Stimulated activated memory B cell treated with anti-CD40 and anti-IgM and Interleukin-4, amounts not matched to agents 10 μg/mL and 1 μg/mL and 100 μg/mL, for 72 hours (primary cell): ENCODE data around the gene SLC30A4.
"Not testable (repeated sequence)": the region's sequence is repeated elsewhere in the genome, so short reads cannot be mapped to it uniquely, and the experiment has no call there.

ENCODE experiments used
- ATAC-seq: fragments of 150-1000 bp; cut with Tn5 transposase; 2 replicates; pipeline ENCODE4 v1.10.0; 2021
- H3K27ac Mint-ChIP-seq: one replicate; pipeline ENCODE4 v1.8.0; 2022; ENCODE audit warnings: mild to moderate bottlenecking, mixed read lengths
- H3K27me3 Mint-ChIP-seq: one replicate; pipeline ENCODE4 v1.8.0; 2022; ENCODE audit warnings: mixed read lengths
- H3K36me3 Mint-ChIP-seq: one replicate; pipeline ENCODE4 v1.8.0; 2022; ENCODE audit warnings: mixed read lengths
- H3K4me1 Mint-ChIP-seq: one replicate; pipeline ENCODE4 v1.8.0; 2022; ENCODE audit warnings: mixed read lengths
- H3K4me3 Mint-ChIP-seq: one replicate; pipeline ENCODE4 v1.8.0; 2022; ENCODE audit warnings: mild to moderate bottlenecking, moderate library complexity, mixed read lengths
- H3K9me3 Mint-ChIP-seq: one replicate; pipeline ENCODE4 v1.8.0; 2022; ENCODE audit warnings: mixed read lengths

The SLC30A4 gene

GRCh38 chr15:45534821-45535220 lies 12.3 kb upstream of the SLC30A4 start:
- H3K9me3 Mint-ChIP-seq = no peaks in the 10 kb centered on the region
- H3K4me3 Mint-ChIP-seq = no peak overlapping the region
- H3K36me3 Mint-ChIP-seq = no peaks in the 10 kb centered on the region
- no peaks in the 10 kb centered on the region for H3K27me3 Mint-ChIP-seq
- no peak for ATAC-seq
- no peak overlapping the region for H3K27ac Mint-ChIP-seq
- H3K4me1 Mint-ChIP-seq = no peaks in the 10 kb centered on the region

- not testable (repeated sequence) for H3K36me3 Mint-ChIP-seq, H3K27ac Mint-ChIP-seq, H3K9me3 Mint-ChIP-seq, H3K4me3 Mint-ChIP-seq, H3K27me3 Mint-ChIP-seq, ATAC-seq, H3K4me1 Mint-ChIP-seq
Observed at GRCh38 chr15:45532892-45533291, 10.3 kb upstream of the SLC30A4 start.

GRCh38 chr15:45529613-45530012 lies 7.1 kb upstream of the SLC30A4 start:
- Mint-ChIP-seq H3K4me3 (no peak overlapping the region), H3K4me1 (peaks cover 18% of the 10 kb centered on the region), H3K27me3 (no peaks in the 10 kb centered on the region), H3K27ac (no peak overlapping the region), H3K9me3 (peaks cover 3% of the 10 kb centered on the region), H3K36me3 (no peaks in the 10 kb centered on the region)
- ATAC-seq = no peak

- ATAC-seq = no peak
- no peaks in the 10 kb centered on the region for H3K27me3 Mint-ChIP-seq
- no peaks in the 10 kb centered on the region for H3K36me3 Mint-ChIP-seq
- peaks cover 23% of the 10 kb centered on the region for H3K4me1 Mint-ChIP-seq
- H3K27ac Mint-ChIP-seq = peak overlapping the region; percentile 59
- peak overlapping the region; percentile 4 for H3K4me3 Mint-ChIP-seq
- peaks cover 3% of the 10 kb centered on the region for H3K9me3 Mint-ChIP-seq
Observed at GRCh38 chr15:45527086-45527485, 4.5 kb upstream of the SLC30A4 start.

- no peak for ATAC-seq
- peak overlapping the region; percentile 75 for H3K27ac Mint-ChIP-seq
- peaks cover 55% of the 10 kb centered on the region for H3K4me1 Mint-ChIP-seq
- peaks cover 3% of the 10 kb centered on the region for H3K9me3 Mint-ChIP-seq
- H3K27me3 Mint-ChIP-seq = no peaks in the 10 kb centered on the region
- peak overlapping the region; percentile 92 for H3K4me3 Mint-ChIP-seq
- peaks cover 11% of the 10 kb centered on the region for H3K36me3 Mint-ChIP-seq
Observed at GRCh38 chr15:45523166-45523460, 558 bp upstream of the SLC30A4 start.

GRCh38 chr15:45521596-45522327 lies 793 bp downstream of the SLC30A4 start:
- Mint-ChIP-seq H3K27me3 (no peaks in the 10 kb centered on the region), H3K36me3 (peaks cover 16% of the 10 kb centered on the region), H3K4me3 (peak overlapping the region; percentile 92), H3K9me3 (peaks cover 3% of the 10 kb centered on the region), H3K27ac (peak overlapping the region; percentile 91), H3K4me1 (peaks cover 51% of the 10 kb centered on the region)
- ATAC-seq = peak; percentile 2

GRCh38 chr15:45510758-45511280 lies 11.7 kb downstream of the SLC30A4 start:
- Mint-ChIP-seq H3K27me3 (no peaks in the 10 kb centered on the region), H3K9me3 (no peaks in the 10 kb centered on the region), H3K36me3 (peaks cover 28% of the 10 kb centered on the region), H3K27ac (no peak overlapping the region), H3K4me3 (no peak overlapping the region), H3K4me1 (no peaks in the 10 kb centered on the region)
- ATAC-seq = no peak

- H3K4me3 Mint-ChIP-seq = not testable (repeated sequence)
Observed at GRCh38 chr15:45507143-45507542, 15.4 kb downstream of the SLC30A4 start.

GRCh38 chr15:45499426-45499825 lies 23.1 kb downstream of the SLC30A4 start:
- H3K4me3 Mint-ChIP-seq = no peak overlapping the region
- no peaks in the 10 kb centered on the region for H3K27me3 Mint-ChIP-seq
- H3K9me3 Mint-ChIP-seq = no peaks in the 10 kb centered on the region
- no peak overlapping the region for H3K27ac Mint-ChIP-seq
- peaks cover 5% of the 10 kb centered on the region for H3K36me3 Mint-ChIP-seq
- no peaks in the 10 kb centered on the region for H3K4me1 Mint-ChIP-seq
- ATAC-seq = no peak

More at GRCh38 chr15:45507143-45507542, 15.4 kb downstream of the SLC30A4 start:
- ATAC-seq, H3K27ac Mint-ChIP-seq, H3K4me1 Mint-ChIP-seq, H3K27me3 Mint-ChIP-seq, H3K9me3 Mint-ChIP-seq: not testable (repeated sequence)
- H3K36me3 Mint-ChIP-seq = peaks cover 39% of the 10 kb centered on the region

GRCh38 chr15:45498701-45499100 lies 23.9 kb downstream of the SLC30A4 start:
- ATAC-seq = no peak
- no peaks in the 10 kb centered on the region for H3K9me3 Mint-ChIP-seq
- peaks cover 11% of the 10 kb centered on the region for H3K36me3 Mint-ChIP-seq
- no peaks in the 10 kb centered on the region for H3K4me1 Mint-ChIP-seq
- H3K27me3 Mint-ChIP-seq = no peaks in the 10 kb centered on the region
- no peak overlapping the region for H3K27ac Mint-ChIP-seq
- no peak overlapping the region for H3K4me3 Mint-ChIP-seq

GRCh38 chr15:45497261-45497660 lies 25.3 kb downstream of the SLC30A4 start:
- H3K27ac Mint-ChIP-seq = no peak overlapping the region
- H3K27me3 Mint-ChIP-seq = no peaks in the 10 kb centered on the region
- no peak overlapping the region for H3K4me3 Mint-ChIP-seq
- no peaks in the 10 kb centered on the region for H3K9me3 Mint-ChIP-seq
- no peaks in the 10 kb centered on the region for H3K4me1 Mint-ChIP-seq
- peaks cover 6% of the 10 kb centered on the region for H3K36me3 Mint-ChIP-seq
- ATAC-seq = no peak

- Mint-ChIP-seq H3K36me3 (peaks cover 6% of the 10 kb centered on the region), H3K4me3 (no peak overlapping the region), H3K27ac (no peak overlapping the region), H3K4me1 (no peaks in the 10 kb centered on the region), H3K9me3 (no peaks in the 10 kb centered on the region), H3K27me3 (no peaks in the 10 kb centered on the region)
- no peak for ATAC-seq
Observed at GRCh38 chr15:45496658-45497057, 25.9 kb downstream of the SLC30A4 start.

GRCh38 chr15:45495588-45495987 lies 27.0 kb downstream of the SLC30A4 start:
- H3K36me3 Mint-ChIP-seq = peaks cover 6% of the 10 kb centered on the region
- no peak overlapping the region for H3K27ac Mint-ChIP-seq
- no peaks in the 10 kb centered on the region for H3K4me1 Mint-ChIP-seq
- no peaks in the 10 kb centered on the region for H3K9me3 Mint-ChIP-seq
- H3K4me3 Mint-ChIP-seq = no peak overlapping the region
- no peaks in the 10 kb centered on the region for H3K27me3 Mint-ChIP-seq
- ATAC-seq = no peak

GRCh38 chr15:45489690-45490238 lies 32.8 kb downstream of the SLC30A4 start:
- Mint-ChIP-seq H3K9me3 (no peaks in the 10 kb centered on the region), H3K36me3 (peaks cover 23% of the 10 kb centered on the region), H3K27ac (no peak overlapping the region), H3K27me3 (no peaks in the 10 kb centered on the region), H3K4me1 (no peaks in the 10 kb centered on the region), H3K4me3 (no peak overlapping the region)
- ATAC-seq = no peak

- no peaks in the 10 kb centered on the region for H3K4me1 Mint-ChIP-seq
- H3K9me3 Mint-ChIP-seq = no peaks in the 10 kb centered on the region
- H3K27ac Mint-ChIP-seq = no peak overlapping the region
- no peaks in the 10 kb centered on the region for H3K27me3 Mint-ChIP-seq
- ATAC-seq = no peak
- peaks cover 16% of the 10 kb centered on the region for H3K36me3 Mint-ChIP-seq
- no peak overlapping the region for H3K4me3 Mint-ChIP-seq
Observed at GRCh38 chr15:45486317-45486716, 36.2 kb downstream of the SLC30A4 start.

GRCh38 chr15:45481135-45481534 lies 41.4 kb downstream of the SLC30A4 start:
- Mint-ChIP-seq H3K36me3 (no peaks in the 10 kb centered on the region), H3K27ac (no peak overlapping the region), H3K4me1 (no peaks in the 10 kb centered on the region)

More at GRCh38 chr15:45481135-45481534, 41.4 kb downstream of the SLC30A4 start:
- no peaks in the 10 kb centered on the region for H3K9me3 Mint-ChIP-seq
- no peak overlapping the region for H3K4me3 Mint-ChIP-seq
- no peaks in the 10 kb centered on the region for H3K27me3 Mint-ChIP-seq
- no peak for ATAC-seq
